KMS-11 (cell line): ENCODE results near the gene MMS19.

Source experiments
- H2AFZ ChIP-seq: fragments of 200-600 bp; sonication (generic); 2 replicates; pipeline ENCODE4 v1.6.1; 2016; ENCODE audit warnings: antibody characterized with exemption, mixed run types, low read depth
- H3K27ac ChIP-seq: fragments of 200-600 bp; sonication (generic); 2 replicates; pipeline ENCODE4 v1.6.1; 2016; ENCODE audit warnings: mild to moderate bottlenecking, mixed run types
- H3K27me3 ChIP-seq: fragments of 200-600 bp; sonication (generic); 2 replicates; pipeline ENCODE4 v1.6.1; 2017; ENCODE audit warnings: mild to moderate bottlenecking, low read depth, mixed run types, moderate library complexity; ENCODE audit not compliant: insufficient read depth
- H3K36me3 ChIP-seq: fragments of 200-600 bp; sonication (generic); 2 replicates; pipeline ENCODE4 v1.6.1; 2017; ENCODE audit warnings: mild to moderate bottlenecking, mixed run types; ENCODE audit not compliant: insufficient read depth
- H3K4me1 ChIP-seq: fragments of 200-600 bp; sonication (generic); 2 replicates; pipeline ENCODE4 v1.6.1; 2016; ENCODE audit warnings: mild to moderate bottlenecking, low read depth, mixed run types; ENCODE audit not compliant: poor library complexity, severe bottlenecking
- H3K4me2 ChIP-seq: fragments of 200-600 bp; sonication (generic); 2 replicates; pipeline ENCODE4 v1.7.0; 2016; ENCODE audit warnings: mild to moderate bottlenecking, mixed run types
- H3K4me3 ChIP-seq: fragments of 200-600 bp; sonication (generic); IDR thresholded peaks from 2 replicates; pipeline ENCODE4 v1.6.1; 2017; ENCODE audit warnings: low read depth, low read length, mixed read lengths; ENCODE audit not compliant: insufficient read depth
- H3K79me2 ChIP-seq: fragments of 200-600 bp; sonication (generic); 2 replicates; pipeline ENCODE4 v1.6.1; 2016; ENCODE audit warnings: low read depth, mixed run types; ENCODE audit not compliant: insufficient read depth
- H3K9ac ChIP-seq: fragments of 200-600 bp; sonication (generic); 2 replicates; pipeline ENCODE4 v1.6.1; 2016; ENCODE audit warnings: mild to moderate bottlenecking, mixed run types
- H4K20me1 ChIP-seq: fragments of 200-600 bp; sonication (generic); 2 replicates; pipeline ENCODE4 v1.6.1; 2016; ENCODE audit warnings: mild to moderate bottlenecking, mixed run types; ENCODE audit not compliant: insufficient read depth
- TF ChIP-seq, protein P1 (sequence below): fragments of 200-600 bp; sonication (generic); conservative IDR thresholded peaks from 2 replicates; pipeline ENCODE4 v1.6.1; 2017; ENCODE audit warnings: low read depth, mild to moderate bottlenecking, antibody characterized with exemption, low read length, moderate library complexity, mixed read lengths

Gene MMS19

DNA sequence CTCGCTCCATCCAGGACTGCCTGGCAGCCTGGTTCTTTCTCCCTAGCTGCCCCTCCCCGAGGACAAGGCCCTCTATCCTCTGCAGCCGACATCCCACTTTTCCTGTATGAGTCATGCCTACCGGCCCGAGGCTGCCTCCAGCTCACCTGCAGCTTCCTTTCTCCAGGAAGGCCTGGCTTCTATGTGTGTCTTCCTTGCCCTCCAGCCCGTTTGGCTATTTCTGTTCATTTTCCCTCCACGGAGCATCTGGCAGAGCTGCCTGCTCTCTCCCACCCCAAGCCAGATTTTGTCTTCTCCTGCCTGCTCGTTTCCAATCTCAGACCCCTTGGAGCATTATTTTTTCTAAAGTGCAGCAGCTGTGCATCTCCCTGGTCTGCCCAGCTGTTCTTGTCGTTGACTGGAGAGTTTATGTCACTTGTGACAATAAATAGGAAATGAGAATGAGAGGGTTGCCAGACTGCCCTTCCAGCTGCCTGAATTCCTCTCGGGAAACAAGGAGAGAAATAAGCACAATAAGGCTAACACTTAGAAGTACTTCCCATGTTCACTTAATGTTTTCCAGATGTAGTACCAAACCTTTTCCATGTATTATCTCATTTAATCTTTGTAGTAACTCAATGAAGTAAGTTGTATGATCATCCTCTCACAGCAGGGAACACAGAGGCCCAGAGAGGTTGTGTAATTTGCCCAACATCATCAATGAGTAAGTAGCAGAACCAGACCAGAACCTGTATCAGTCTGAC, 20.2 kb upstream of the MMS19 start:
- Histone ChIP-seq H3K36me3 (no peaks in the 10 kb centered on the region), H3K4me3 (no peak overlapping the region), H4K20me1 (no peaks in the 10 kb centered on the region), H3K79me2 (no peaks in the 10 kb centered on the region), H3K4me1 (no peaks in the 10 kb centered on the region), H2AFZ (no peak overlapping the region), H3K27ac (no peak overlapping the region), H3K9ac (no peak overlapping the region), H3K27me3 (no peaks in the 10 kb centered on the region), H3K4me2 (no peak overlapping the region)
- TF ChIP-seq, protein P1, sequence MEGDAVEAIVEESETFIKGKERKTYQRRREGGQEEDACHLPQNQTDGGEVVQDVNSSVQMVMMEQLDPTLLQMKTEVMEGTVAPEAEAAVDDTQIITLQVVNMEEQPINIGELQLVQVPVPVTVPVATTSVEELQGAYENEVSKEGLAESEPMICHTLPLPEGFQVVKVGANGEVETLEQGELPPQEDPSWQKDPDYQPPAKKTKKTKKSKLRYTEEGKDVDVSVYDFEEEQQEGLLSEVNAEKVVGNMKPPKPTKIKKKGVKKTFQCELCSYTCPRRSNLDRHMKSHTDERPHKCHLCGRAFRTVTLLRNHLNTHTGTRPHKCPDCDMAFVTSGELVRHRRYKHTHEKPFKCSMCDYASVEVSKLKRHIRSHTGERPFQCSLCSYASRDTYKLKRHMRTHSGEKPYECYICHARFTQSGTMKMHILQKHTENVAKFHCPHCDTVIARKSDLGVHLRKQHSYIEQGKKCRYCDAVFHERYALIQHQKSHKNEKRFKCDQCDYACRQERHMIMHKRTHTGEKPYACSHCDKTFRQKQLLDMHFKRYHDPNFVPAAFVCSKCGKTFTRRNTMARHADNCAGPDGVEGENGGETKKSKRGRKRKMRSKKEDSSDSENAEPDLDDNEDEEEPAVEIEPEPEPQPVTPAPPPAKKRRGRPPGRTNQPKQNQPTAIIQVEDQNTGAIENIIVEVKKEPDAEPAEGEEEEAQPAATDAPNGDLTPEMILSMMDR = no peak

DNA sequence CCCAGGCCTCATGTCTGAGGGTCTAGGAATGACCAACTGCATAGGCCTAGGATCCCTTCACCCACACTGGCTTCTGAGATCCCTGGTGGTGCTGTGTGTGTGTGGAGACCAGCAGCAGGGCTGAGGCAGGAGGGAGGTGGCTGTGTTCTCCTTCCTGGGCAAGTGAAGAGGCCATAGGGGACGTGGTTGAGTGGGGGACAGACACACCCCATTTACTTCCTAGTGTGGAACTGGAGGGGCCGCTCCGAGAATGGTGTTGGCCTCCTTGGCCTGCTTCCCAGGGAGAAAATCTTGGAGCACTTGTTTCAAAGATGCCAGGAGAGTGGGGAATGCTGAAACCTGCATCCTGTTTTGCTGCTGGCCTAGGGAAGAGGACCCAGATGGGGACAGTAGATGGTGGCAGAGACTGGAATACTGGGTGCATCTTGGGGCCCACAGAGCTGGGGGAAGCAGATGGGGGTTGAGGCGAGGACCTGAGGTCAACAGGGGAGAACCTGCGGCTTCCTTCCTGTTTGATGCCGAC, 19.6 kb upstream of the MMS19 start:
- H3K9ac ChIP-seq = no peak overlapping the region
- H3K27ac ChIP-seq = no peak overlapping the region
- H3K4me1 ChIP-seq = no peaks in the 10 kb centered on the region
- no peaks in the 10 kb centered on the region for H3K79me2 ChIP-seq
- no peak overlapping the region for H3K4me2 ChIP-seq
- H3K36me3 ChIP-seq = no peaks in the 10 kb centered on the region
- no peak overlapping the region for H3K4me3 ChIP-seq
- no peaks in the 10 kb centered on the region for H4K20me1 ChIP-seq
- no peak overlapping the region for H2AFZ ChIP-seq
- TF ChIP-seq, protein P1 = no peak
- H3K27me3 ChIP-seq = no peaks in the 10 kb centered on the region

DNA sequence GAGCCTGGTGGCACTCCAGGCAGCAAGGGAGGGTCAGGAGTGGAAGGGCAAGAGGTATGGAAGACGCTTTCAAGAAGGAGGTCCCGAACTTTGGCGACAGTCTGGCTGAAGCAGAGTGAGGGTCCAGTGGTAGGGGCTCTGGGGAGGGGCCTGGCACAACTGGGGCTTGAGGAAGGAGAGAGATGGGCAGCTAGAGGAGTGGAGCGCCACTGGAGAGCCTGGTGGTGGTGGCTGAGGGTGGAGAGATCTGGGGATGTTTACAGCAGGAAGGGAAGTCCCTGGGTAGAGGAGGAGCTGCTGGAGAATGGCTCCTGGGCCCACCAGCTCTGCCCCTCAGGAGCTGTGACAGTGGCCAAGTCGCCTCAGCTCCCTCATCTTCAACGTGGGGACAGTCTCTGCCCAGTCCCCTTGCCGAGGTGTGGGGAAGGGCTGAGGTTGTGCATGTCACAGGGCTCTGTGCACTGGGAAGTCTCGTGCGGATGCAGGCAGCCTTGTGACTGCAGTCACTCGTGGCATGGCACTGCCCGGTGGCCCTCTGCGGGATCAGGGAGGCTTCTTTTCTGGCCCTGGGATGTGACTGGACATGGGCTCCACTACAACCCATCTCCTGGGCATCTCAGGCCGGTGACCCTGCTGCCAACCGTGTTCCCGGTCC, 19.0 kb upstream of the MMS19 start:
- Histone ChIP-seq H3K36me3 (no peaks in the 10 kb centered on the region), H4K20me1 (no peaks in the 10 kb centered on the region), H3K4me2 (no peak overlapping the region), H3K4me3 (no peak overlapping the region), H3K9ac (no peak overlapping the region), H3K27me3 (no peaks in the 10 kb centered on the region), H2AFZ (no peak overlapping the region), H3K4me1 (no peaks in the 10 kb centered on the region), H3K27ac (no peak overlapping the region), H3K79me2 (no peaks in the 10 kb centered on the region)
- TF ChIP-seq, protein P1 = no peak

DNA sequence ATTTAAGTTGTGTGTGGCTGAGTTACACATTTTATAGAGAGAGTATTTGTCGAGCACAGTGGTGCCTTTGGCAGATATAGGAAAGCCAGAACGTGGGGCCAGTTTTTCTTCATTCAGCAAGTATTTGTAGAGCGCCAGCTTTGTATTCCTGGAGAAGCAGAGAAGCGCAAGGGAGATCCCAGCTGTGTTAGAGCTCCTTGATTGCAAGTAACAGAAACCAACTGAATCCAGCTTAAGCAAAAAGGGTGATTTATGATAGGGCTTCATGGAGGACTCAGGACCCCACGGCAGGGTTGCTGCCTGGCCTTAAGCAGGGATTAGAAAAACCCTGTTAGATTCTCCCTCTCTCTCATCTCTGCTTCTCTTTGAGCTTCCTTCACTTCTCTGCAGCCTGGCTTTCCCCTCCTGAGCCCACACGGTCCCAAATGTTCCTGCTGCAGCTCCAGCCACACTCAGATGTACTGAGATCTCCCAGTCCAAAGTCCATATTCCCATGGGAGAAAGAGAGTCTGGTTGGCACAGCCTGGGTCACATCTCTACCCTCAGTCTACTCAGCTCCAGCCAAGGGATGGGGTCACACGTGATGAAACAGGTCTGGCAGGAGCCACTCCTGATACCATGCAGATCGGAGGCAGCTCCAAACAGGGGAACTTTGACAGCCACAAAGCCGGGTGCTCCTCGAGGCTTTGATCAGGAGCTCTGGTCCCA, 17.2 kb upstream of the MMS19 start:
- Histone ChIP-seq H3K4me1 (no peaks in the 10 kb centered on the region), H3K79me2 (no peaks in the 10 kb centered on the region), H3K9ac (no peak overlapping the region), H3K36me3 (no peaks in the 10 kb centered on the region), H3K4me2 (no peak overlapping the region), H3K27ac (no peak overlapping the region), H4K20me1 (no peaks in the 10 kb centered on the region), H3K4me3 (no peak overlapping the region), H2AFZ (no peak overlapping the region), H3K27me3 (no peaks in the 10 kb centered on the region)
- TF ChIP-seq, protein P1 = no peak
